ENCODE data around the gene FAM3B.

The FAM3B gene

DNA sequence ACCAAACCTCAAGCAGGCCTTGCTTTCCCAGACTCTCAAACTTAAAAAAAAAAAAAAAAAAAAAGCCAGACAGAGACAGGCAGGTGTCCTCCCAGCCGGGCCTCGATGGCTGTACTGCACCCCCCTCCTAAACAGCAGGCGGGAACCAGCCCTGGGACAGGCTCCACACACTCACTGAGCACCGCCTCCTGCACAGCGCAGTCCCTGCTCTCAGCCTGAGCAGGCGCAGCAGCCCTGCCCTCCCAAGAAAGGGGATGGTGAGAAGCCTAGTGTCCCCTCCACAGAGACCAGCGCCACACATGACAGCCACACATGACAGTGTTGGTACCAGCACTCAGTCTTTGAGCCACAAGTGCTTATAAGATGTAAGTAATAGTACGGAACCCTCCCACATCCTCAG is 57.2 kb downstream of the FAM3B start:
- no peak overlapping the region for H3K4me3 ChIP-seq (ENCODE audit: low read length)
- H3K27me3 ChIP-seq (ENCODE audit: low read depth, low read length) = no peaks in the 10 kb centered on the region
- no peak overlapping the region for H3K27ac ChIP-seq (ENCODE audit: low read length)
- no peak overlapping the region for H3K4me2 ChIP-seq (ENCODE audit: low read length)
- no peak overlapping the region for H3K9ac ChIP-seq (ENCODE audit: low read length)
- H2AFZ ChIP-seq (ENCODE audit: low read depth, low read length) = no peak overlapping the region
- H3K79me2 ChIP-seq (ENCODE audit: low read length) = peaks cover 58% of the 10 kb centered on the region
- no peaks in the 10 kb centered on the region; the same call in 1 of the 2 replicates for H4K20me1 ChIP-seq (ENCODE audit: insufficient read depth, low read length)
- H3K36me3 ChIP-seq (replicated peaks; ENCODE audit: low read depth, low read length) = peaks cover 3% of the 10 kb centered on the region
- H3K4me1 ChIP-seq (ENCODE audit: low read length) = peaks cover 17% of the 10 kb centered on the region
- H3K9me3 ChIP-seq (ENCODE audit: insufficient read depth, low read length) = no peaks in the 10 kb centered on the region
- TF ChIP-seq EZH2phosphoT487 (IDR thresholded peaks at IDR 0.05; ENCODE audit: low read depth) = no peak
- no peak for TF ChIP-seq CTCF (IDR thresholded peaks at IDR 0.05; ENCODE audit: low read depth, low read length)

GRCh38 chr21:41374177-41374712 is 57.6 kb downstream of the FAM3B start:
- Histone ChIP-seq H3K9me3 (ENCODE audit: insufficient read depth, low read length) (no peaks in the 10 kb centered on the region), H2AFZ (ENCODE audit: low read depth, low read length) (no peak overlapping the region), H3K36me3 (replicated peaks; ENCODE audit: low read depth, low read length) (peaks cover 3% of the 10 kb centered on the region), H3K4me2 (ENCODE audit: low read length) (no peak overlapping the region), H3K4me3 (ENCODE audit: low read length) (no peak overlapping the region), H3K27me3 (ENCODE audit: low read depth, low read length) (no peaks in the 10 kb centered on the region), H4K20me1 (ENCODE audit: insufficient read depth, low read length) (no peaks in the 10 kb centered on the region; the same call in 1 of the 2 replicates), H3K9ac (ENCODE audit: low read length) (no peak overlapping the region), H3K4me1 (ENCODE audit: low read length) (peaks cover 13% of the 10 kb centered on the region; the same call in 1 of the 2 replicates), H3K27ac (ENCODE audit: low read length) (no peak overlapping the region), H3K79me2 (ENCODE audit: low read length) (peaks cover 58% of the 10 kb centered on the region)
- TF ChIP-seq EZH2phosphoT487 (IDR thresholded peaks at IDR 0.05; ENCODE audit: low read depth) = no peak
- TF ChIP-seq CTCF (IDR thresholded peaks at IDR 0.05; ENCODE audit: low read depth, low read length) = no peak

- Histone ChIP-seq H3K4me2 (ENCODE audit: low read length) (no peak overlapping the region), H3K27me3 (ENCODE audit: low read depth, low read length) (no peaks in the 10 kb centered on the region), H3K36me3 (replicated peaks; ENCODE audit: low read depth, low read length) (peaks cover 3% of the 10 kb centered on the region), H4K20me1 (ENCODE audit: insufficient read depth, low read length) (no peaks in the 10 kb centered on the region; the same call in 1 of the 2 replicates), H3K9me3 (ENCODE audit: insufficient read depth, low read length) (no peaks in the 10 kb centered on the region), H3K9ac (ENCODE audit: low read length) (no peak overlapping the region), H3K79me2 (ENCODE audit: low read length) (peaks cover 58% of the 10 kb centered on the region), H3K27ac (ENCODE audit: low read length) (no peak overlapping the region), H3K4me3 (ENCODE audit: low read length) (no peak overlapping the region), H3K4me1 (ENCODE audit: low read length) (peaks cover 12% of the 10 kb centered on the region; the same call in 1 of the 2 replicates), H2AFZ (ENCODE audit: low read depth, low read length) (no peak overlapping the region)
- TF ChIP-seq EZH2phosphoT487 (IDR thresholded peaks at IDR 0.05; ENCODE audit: low read depth) (no peak), CTCF (IDR thresholded peaks at IDR 0.05; ENCODE audit: low read depth, low read length) (no peak)
Observed at GRCh38 chr21:41374867-41375533, 58.4 kb downstream of the FAM3B start.

DNA sequence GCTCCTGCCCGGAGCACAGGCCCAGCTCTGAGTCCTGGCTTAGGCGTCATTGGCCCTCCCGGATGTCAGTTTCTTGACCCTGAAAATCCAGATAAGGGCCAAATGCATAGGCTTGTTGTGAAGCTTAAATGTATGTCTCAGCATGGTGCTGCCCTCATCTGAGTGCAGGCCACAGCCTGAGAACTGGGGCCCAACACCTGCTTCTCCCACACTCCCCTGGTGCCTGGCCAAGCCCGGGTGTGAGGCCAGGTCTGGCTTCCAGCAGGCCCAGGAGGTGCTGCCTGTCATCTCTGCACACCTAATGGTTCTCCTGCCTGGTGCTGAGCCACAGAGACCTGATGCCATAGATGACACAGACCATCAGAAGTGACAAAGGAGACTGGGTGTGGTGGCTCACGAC is 59.3 kb downstream of the FAM3B start:
- no peak for TF ChIP-seq EZH2phosphoT487 (IDR thresholded peaks at IDR 0.05; ENCODE audit: low read depth)
- TF ChIP-seq CTCF (IDR thresholded peaks at IDR 0.05; ENCODE audit: low read depth, low read length) = no peak
- H4K20me1 ChIP-seq (ENCODE audit: insufficient read depth, low read length) = no peaks in the 10 kb centered on the region; the same call in 1 of the 2 replicates
- no peak overlapping the region for H3K4me3 ChIP-seq (ENCODE audit: low read length)
- no peak overlapping the region for H3K27ac ChIP-seq (ENCODE audit: low read length)
- peaks cover 12% of the 10 kb centered on the region; the same call in 1 of the 2 replicates for H3K4me1 ChIP-seq (ENCODE audit: low read length)
- H2AFZ ChIP-seq (ENCODE audit: low read depth, low read length) = no peak overlapping the region
- H3K9me3 ChIP-seq (ENCODE audit: insufficient read depth, low read length) = no peaks in the 10 kb centered on the region
- H3K36me3 ChIP-seq (replicated peaks; ENCODE audit: low read depth, low read length) = peaks cover 3% of the 10 kb centered on the region
- no peaks in the 10 kb centered on the region for H3K27me3 ChIP-seq (ENCODE audit: low read depth, low read length)
- H3K4me2 ChIP-seq (ENCODE audit: low read length) = no peak overlapping the region
- H3K79me2 ChIP-seq (ENCODE audit: low read length) = peaks cover 49% of the 10 kb centered on the region
- no peak overlapping the region for H3K9ac ChIP-seq (ENCODE audit: low read length)

All from OCI-LY3 (cell line).